ENCODE measurements around the gene CCDC86.

GRCh38 chr11:60842668-60843600 lies 1.0 kb downstream of the CCDC86 start:
- TF ChIP-seq CTCF (IDR thresholded peaks at IDR 0.05) = no peak
- TF ChIP-seq POLR2A (IDR thresholded peaks at IDR 0.05) = no peak
